Ovary (tissue), 9 donors: ENCODE results near the gene LRRC14B. TPM values are rescaled to one million over a fixed set of nuclear protein-coding genes. Genes with fewer than 3 reads are reported as not detected.
"Not testable (repeated sequence)": the region's sequence is repeated elsewhere in the genome, so short reads cannot be mapped to it uniquely, and the experiment has no call there.

Source experiments
- DNase-seq, 5 donors: peaks; one replicate each; pipeline ENCODE4 v3.0.0-alpha.2; 2019 to 2020
- H3K27ac ChIP-seq, 2 donors: fragments of 200-600 bp; one replicate each; pipeline versions ENCODE4 v1.5.1 to v1.8.0; 2019 to 2022
- H3K27me3 ChIP-seq: fragments of 200-600 bp; one replicate; pipeline ENCODE4 v1.8.0; 2022
- H3K36me3 ChIP-seq: fragments of 200-600 bp; sonication (generic); one replicate; pipeline ENCODE4 v1.5.1; 2019
- H3K4me1 ChIP-seq: one replicate; pipeline ENCODE4 v1.8.1; 2013; ENCODE audit warnings: mild to moderate bottlenecking, moderate library complexity; ENCODE audit not compliant: insufficient read depth
- H3K4me3 ChIP-seq: fragments of 200-600 bp; sonication (generic); one replicate; pipeline ENCODE4 v1.5.1; 2017
- H3K9me3 ChIP-seq, 2 donors: fragments of 200-600 bp in 1 of 2; sonication (generic) in 1 of 2; one replicate each; pipeline versions ENCODE4 v1.5.1 to v1.8.1; 2013 to 2019; ENCODE audit warnings: mild to moderate bottlenecking in 1 of 2, moderate library complexity in 1 of 2
- EP300 ChIP-seq: sonication (generic); formaldehyde crosslinking; IDR thresholded peaks from one replicate; pipeline ENCODE4 v1.6.1; 2017; ENCODE audit warnings: antibody characterized with exemption
- POLR2A ChIP-seq: fragments of 450-650 bp; IDR thresholded peaks from one replicate; pipeline ENCODE4 v1.6.1; 2017; ENCODE audit warnings: antibody characterized with exemption, mild to moderate bottlenecking, moderate library complexity
- WGBS, 3 donors: extraction: QIAGEN DNeasy Blood & Tissue Kit in 1 of 3; methylation state at CpG; one replicate each; pipeline versions ENCODE4 v1.1.5 to v1.1.7; 2013 to 2017; 5-methylcytosine and 5-hydroxymethylcytosine counted together
- intact Hi-C, 4 donors: fragments of 100-400 bp; cut with DNase I; formaldehyde crosslinking; loops; one replicate each; pipeline versions ENCODE4 v1.11.0 to v1.15.1; 2022 to 2023
- polyA plus RNA-seq, 2 donors: library from polyadenylated mRNA; stranded (reverse); fragments of 200-250 nt in 1 of 2; fragments of 350-450 nt in 1 of 2; fragmentation: Illumina TruSeq in 1 of 2; extraction: RNeasy Lipid Tissue Mini Kit (QIAGEN cat#74804) in 1 of 2; gene quantifications; one replicate each; pipeline ENCODE4 v1.2.3, GENCODE V29; 2013 to 2014
- total RNA-seq, 7 donors: library from RNA; depleted of rRNA in 2 of 7; stranded (reverse); fragments of >200 nt in 2 of 7; fragmentation: NEBNext Ultra II Directional in 3 of 7; extraction: Animal tissue kit (Norgen Biotek cat#: 25700) in 3 of 7; gene quantifications; one replicate each; pipeline versions ENCODE4 v1.1.0 to v1.2.4, GENCODE V29; 2016 to 2023
- TF ChIP-seq, protein P1 (sequence below), 3 donors: fragments of 450-650 bp in 2 of 3; fragments of 200-600 bp in 1 of 3; IDR thresholded peaks; one replicate each; pipeline versions ENCODE4 v1.5.1 to v1.8.0; 2016 to 2022; ENCODE audit warnings: antibody characterized with exemption in 3 of 3, mild to moderate bottlenecking in 1 of 3
- donor health status: DM: no; HTN: no; CAD: no; lungs with moderate emphysema.
- donor health status: DM: no; HTN: no; CAD: no.
- donor health status: Bipolar disorder and iron deficiency.
- donor health status: DM: yes; HTN: yes; CAD: no.
- donor health status: DM: no; HTN: no; CAD: no.
- donor health status: DM: yes; HTN: yes; CAD: no.

The LRRC14B gene
- total and polyA plus RNA-seq, 9 donors, result 0.04 to 0.92 (median 0.38) TPM; not detected in 6

DNA sequence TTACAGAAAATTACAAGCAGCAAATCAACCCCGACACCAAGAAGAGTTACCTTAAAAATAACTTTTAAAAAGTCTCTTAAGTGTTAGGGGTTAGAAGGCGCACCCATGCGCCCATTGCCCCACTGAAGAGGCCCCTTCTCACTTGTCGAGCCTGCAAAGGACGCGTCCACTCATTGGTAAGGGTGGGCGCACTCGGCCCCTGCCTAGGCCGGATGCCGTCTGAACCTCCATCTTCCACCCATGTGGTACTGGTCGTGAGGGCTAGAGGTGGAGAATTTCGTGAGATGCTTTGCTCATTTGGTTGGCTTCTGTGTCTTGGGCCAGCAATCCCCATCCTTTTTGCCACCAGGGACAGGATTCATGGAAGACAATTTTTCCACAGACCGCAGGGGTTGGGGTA, 27.5 kb upstream of the LRRC14B start:
- Histone ChIP-seq H3K4me3 (no peak overlapping the region), H3K9me3 (no peaks in the 10 kb centered on the region), H3K27me3 (no peaks in the 10 kb centered on the region), H3K27ac (no peak overlapping the region), H3K36me3 (no peaks in the 10 kb centered on the region), H3K4me1 (peaks cover 5% of the 10 kb centered on the region)
- WGBS, 3 donors, result 86 to 93% (median 89%) methylated on average over 13 of the region's 13 CpGs
- TF ChIP-seq POLR2A (no peak), EP300 (no peak)
- TF ChIP-seq, protein P1, sequence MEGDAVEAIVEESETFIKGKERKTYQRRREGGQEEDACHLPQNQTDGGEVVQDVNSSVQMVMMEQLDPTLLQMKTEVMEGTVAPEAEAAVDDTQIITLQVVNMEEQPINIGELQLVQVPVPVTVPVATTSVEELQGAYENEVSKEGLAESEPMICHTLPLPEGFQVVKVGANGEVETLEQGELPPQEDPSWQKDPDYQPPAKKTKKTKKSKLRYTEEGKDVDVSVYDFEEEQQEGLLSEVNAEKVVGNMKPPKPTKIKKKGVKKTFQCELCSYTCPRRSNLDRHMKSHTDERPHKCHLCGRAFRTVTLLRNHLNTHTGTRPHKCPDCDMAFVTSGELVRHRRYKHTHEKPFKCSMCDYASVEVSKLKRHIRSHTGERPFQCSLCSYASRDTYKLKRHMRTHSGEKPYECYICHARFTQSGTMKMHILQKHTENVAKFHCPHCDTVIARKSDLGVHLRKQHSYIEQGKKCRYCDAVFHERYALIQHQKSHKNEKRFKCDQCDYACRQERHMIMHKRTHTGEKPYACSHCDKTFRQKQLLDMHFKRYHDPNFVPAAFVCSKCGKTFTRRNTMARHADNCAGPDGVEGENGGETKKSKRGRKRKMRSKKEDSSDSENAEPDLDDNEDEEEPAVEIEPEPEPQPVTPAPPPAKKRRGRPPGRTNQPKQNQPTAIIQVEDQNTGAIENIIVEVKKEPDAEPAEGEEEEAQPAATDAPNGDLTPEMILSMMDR (IDR thresholded peaks at IDR 0.05), result no peak
- intact Hi-C loops, result no loop called here
- peak in 2 of 5 donors; percentile 5 to 17 for DNase-seq

DNA sequence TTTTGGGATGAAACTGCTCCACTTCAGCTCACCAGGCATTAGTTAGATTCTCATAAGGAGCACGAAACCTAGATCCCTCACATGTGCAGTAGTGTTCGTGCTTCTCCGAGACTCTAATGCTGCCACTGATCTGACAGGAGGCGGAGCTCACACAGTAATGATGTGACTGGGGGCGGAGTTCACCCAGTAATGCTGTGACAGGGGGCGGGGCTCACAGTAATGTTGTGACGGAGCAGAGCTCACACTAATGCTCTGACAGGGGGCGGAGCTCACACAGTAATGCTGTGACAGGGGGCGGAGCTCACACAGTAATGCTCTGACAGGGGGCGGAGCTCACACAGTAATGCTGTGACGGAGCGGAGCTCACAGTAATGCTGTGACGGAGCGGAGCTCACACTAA, 27.1 kb upstream of the LRRC14B start:
- intact Hi-C loops, result no loop called here
- Histone ChIP-seq H3K36me3 (no peaks in the 10 kb centered on the region), H3K4me3 (no peak overlapping the region), H3K9me3 (no peaks in the 10 kb centered on the region), H3K27ac (no peak overlapping the region), H3K27me3 (no peaks in the 10 kb centered on the region), H3K4me1 (peaks cover 7% of the 10 kb centered on the region)
- DNase-seq, result peak in 1 of 5 donors; percentile 21
- TF ChIP-seq EP300 (no peak), POLR2A (no peak)
- TF ChIP-seq, protein P1 (IDR thresholded peaks at IDR 0.05), result no peak
- 76 to 86% (median 84%) methylated on average over 13 to 14 of the region's 14 CpGs for WGBS, 3 donors

DNA sequence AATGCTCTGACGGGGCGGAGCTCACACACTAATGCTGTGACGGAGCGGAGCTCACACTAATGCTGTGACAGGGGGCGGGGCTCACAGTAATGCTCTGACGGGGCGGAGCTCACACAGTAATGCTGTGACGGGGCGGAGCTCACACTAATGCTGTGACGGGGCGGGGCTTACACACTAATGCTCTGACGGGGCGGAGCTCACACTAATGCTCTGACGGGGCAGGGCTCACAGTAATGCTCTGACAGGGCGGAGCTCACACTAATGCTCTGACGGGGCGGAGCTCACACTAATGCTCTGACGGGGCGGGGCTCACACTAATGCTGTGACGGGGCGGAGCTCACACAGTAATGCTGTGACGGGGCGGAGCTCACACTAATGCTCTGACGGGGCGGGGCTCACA, 26.5 kb upstream of the LRRC14B start:
- H3K27ac ChIP-seq, DNase-seq, H3K27me3 ChIP-seq, H3K4me3 ChIP-seq, intact Hi-C loops, H3K9me3 ChIP-seq, H3K36me3 ChIP-seq: not testable (repeated sequence)
- WGBS, 3 donors, result 84 to 89% (median 88%) methylated on average over 13 to 25 of the region's 25 CpGs
- peaks cover 13% of the 10 kb centered on the region for H3K4me1 ChIP-seq

DNA sequence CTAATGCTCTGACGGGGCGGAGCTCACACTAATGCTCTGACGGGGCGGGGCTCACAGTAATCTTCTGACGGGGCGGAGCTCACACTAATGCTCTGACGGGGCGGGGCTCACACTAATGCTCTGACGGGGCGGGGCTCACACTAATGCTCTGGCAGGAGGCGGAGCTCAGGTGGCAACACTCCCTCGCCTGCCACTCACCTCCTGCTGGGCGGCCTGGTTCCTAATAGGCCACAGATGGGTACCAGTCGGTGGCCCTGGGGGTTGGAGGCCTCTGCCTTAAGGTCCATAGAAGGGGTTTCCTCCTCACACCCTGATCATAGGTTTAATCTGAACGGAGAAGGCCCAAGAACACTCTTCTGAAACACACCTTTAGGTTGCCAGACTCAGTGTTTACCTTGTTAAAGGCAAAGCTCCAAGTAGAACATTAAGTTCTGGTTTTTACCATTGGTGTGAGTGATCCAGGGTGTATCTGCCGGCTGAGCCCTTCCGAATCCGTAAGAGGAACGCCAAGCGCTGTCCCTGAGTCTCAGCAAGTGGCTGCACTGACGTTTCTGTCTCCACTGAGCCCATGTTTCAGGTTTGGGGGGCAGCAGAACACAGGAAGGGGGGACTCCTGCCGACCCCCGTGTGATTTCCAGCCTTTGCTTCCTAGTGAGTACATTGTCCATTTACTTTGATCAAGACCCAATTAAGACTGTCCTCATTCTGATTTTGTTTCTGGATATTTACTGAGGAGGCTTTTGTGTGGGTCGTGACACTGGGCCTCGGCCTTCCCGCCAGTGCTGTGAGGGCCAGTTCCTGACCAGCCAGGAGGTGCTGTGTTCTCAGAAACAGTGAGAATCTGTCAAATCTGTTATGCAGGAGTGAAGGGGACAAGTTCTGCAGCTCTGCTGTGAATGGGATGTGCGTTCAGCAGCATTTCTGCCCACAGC, 24.6 kb upstream of the LRRC14B start:
- H3K36me3 ChIP-seq, result no peaks in the 10 kb centered on the region
- WGBS, 3 donors, result 89 to 93% (median 90%) methylated on average over 25 to 27 of the region's 27 CpGs
- DNase-seq, result peak in 3 of 5 donors; percentile 13 to 31 (median 29)
- H3K9me3 ChIP-seq, result no peaks in the 10 kb centered on the region
- intact Hi-C loops, result no loop called here
- no peaks in the 10 kb centered on the region for H3K27me3 ChIP-seq
- H3K4me1 ChIP-seq, result peaks cover 16% of the 10 kb centered on the region
- no peak overlapping the region for H3K4me3 ChIP-seq
- TF ChIP-seq POLR2A (no peak), EP300 (no peak)
- TF ChIP-seq, protein P1 (IDR thresholded peaks at IDR 0.05), result no peak
- no peak overlapping the region for H3K27ac ChIP-seq

DNA sequence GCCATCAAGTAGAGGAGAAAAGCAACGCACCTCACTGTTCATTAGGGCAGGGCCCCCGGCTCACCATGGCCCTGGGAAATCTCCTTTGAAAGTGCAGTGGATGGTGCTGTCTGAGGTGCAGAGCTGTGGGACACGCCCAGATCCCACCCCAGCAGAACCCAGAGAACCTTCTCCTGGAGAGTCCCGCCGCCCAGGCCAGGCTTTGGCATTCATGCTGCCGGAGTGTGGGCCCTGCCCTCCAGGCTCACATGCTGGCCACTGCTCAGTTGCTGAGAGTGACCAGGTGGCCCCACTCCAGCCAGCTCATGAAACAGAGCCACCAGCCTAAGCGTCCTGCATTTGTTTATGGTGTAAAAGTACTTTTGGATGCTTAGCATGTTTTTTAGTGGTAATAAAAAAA, 23.8 kb upstream of the LRRC14B start:
- DNase-seq, result peak in 3 of 5 donors; percentile 24 to 34 (median 30)
- Histone ChIP-seq H3K27ac (peak overlapping the region in 1 of 2 donors; percentile 6), H3K36me3 (no peaks in the 10 kb centered on the region), H3K4me3 (no peak overlapping the region), H3K9me3 (no peaks in the 10 kb centered on the region), H3K4me1 (peaks cover 19% of the 10 kb centered on the region), H3K27me3 (no peaks in the 10 kb centered on the region)
- TF ChIP-seq, protein P1 (IDR thresholded peaks at IDR 0.05), result no peak
- TF ChIP-seq POLR2A (no peak), EP300 (no peak)
- intact Hi-C loops, result no loop called here
- 84 to 95% (median 91%) methylated on average over 6 to 7 of the region's 7 CpGs for WGBS, 3 donors
